Ovary (tissue), 9 donors: ENCODE measurements around the gene SPRY2. TPM values are rescaled to one million over a fixed set of nuclear protein-coding genes. Genes with fewer than 3 reads are reported as not detected.
"Not testable (repeated sequence)": the region's sequence is repeated elsewhere in the genome, so short reads cannot be mapped to it uniquely, and the experiment has no call there.

Experiments
- DNase-seq, 5 donors: peaks; one replicate each; pipeline ENCODE4 v3.0.0-alpha.2; 2019 to 2020
- H3K27ac ChIP-seq, 2 donors: fragments of 200-600 bp; one replicate each; pipeline versions ENCODE4 v1.5.1 to v1.8.0; 2019 to 2022
- H3K27me3 ChIP-seq: fragments of 200-600 bp; one replicate; pipeline ENCODE4 v1.8.0; 2022
- H3K36me3 ChIP-seq: fragments of 200-600 bp; sonication (generic); one replicate; pipeline ENCODE4 v1.5.1; 2019
- H3K4me1 ChIP-seq: one replicate; pipeline ENCODE4 v1.8.1; 2013; ENCODE audit warnings: mild to moderate bottlenecking, moderate library complexity; ENCODE audit not compliant: insufficient read depth
- H3K4me3 ChIP-seq: fragments of 200-600 bp; sonication (generic); one replicate; pipeline ENCODE4 v1.5.1; 2017
- H3K9me3 ChIP-seq, 2 donors: fragments of 200-600 bp in 1 of 2; sonication (generic) in 1 of 2; one replicate each; pipeline versions ENCODE4 v1.5.1 to v1.8.1; 2013 to 2019; ENCODE audit warnings: mild to moderate bottlenecking in 1 of 2, moderate library complexity in 1 of 2
- CTCF ChIP-seq, 3 donors: fragments of 450-650 bp in 2 of 3; fragments of 200-600 bp in 1 of 3; IDR thresholded peaks; one replicate each; pipeline versions ENCODE4 v1.5.1 to v1.8.0; 2016 to 2022; ENCODE audit warnings: antibody characterized with exemption in 3 of 3, mild to moderate bottlenecking in 1 of 3
- EP300 ChIP-seq: sonication (generic); formaldehyde crosslinking; IDR thresholded peaks from one replicate; pipeline ENCODE4 v1.6.1; 2017; ENCODE audit warnings: antibody characterized with exemption
- POLR2A ChIP-seq: fragments of 450-650 bp; IDR thresholded peaks from one replicate; pipeline ENCODE4 v1.6.1; 2017; ENCODE audit warnings: antibody characterized with exemption, mild to moderate bottlenecking, moderate library complexity
- WGBS, 3 donors: extraction: QIAGEN DNeasy Blood & Tissue Kit in 1 of 3; methylation state at CpG; one replicate each; pipeline versions ENCODE4 v1.1.5 to v1.1.7; 2013 to 2017; 5-methylcytosine and 5-hydroxymethylcytosine counted together
- intact Hi-C, 4 donors: fragments of 100-400 bp; cut with DNase I; formaldehyde crosslinking; loops; one replicate each; pipeline versions ENCODE4 v1.11.0 to v1.15.1; 2022 to 2023
- polyA plus RNA-seq, 2 donors: library from polyadenylated mRNA; stranded (reverse); fragments of 200-250 nt in 1 of 2; fragments of 350-450 nt in 1 of 2; fragmentation: Illumina TruSeq in 1 of 2; extraction: RNeasy Lipid Tissue Mini Kit (QIAGEN cat#74804) in 1 of 2; gene quantifications; one replicate each; pipeline ENCODE4 v1.2.3, GENCODE V29; 2013 to 2014
- total RNA-seq, 7 donors: library from RNA; depleted of rRNA in 2 of 7; stranded (reverse); fragments of >200 nt in 2 of 7; fragmentation: NEBNext Ultra II Directional in 3 of 7; extraction: Animal tissue kit (Norgen Biotek cat#: 25700) in 3 of 7; gene quantifications; one replicate each; pipeline versions ENCODE4 v1.1.0 to v1.2.4, GENCODE V29; 2016 to 2023
- donor health status: DM: no; HTN: no; CAD: no; lungs with moderate emphysema.
- donor health status: DM: no; HTN: no; CAD: no.
- donor health status: Bipolar disorder and iron deficiency.
- donor health status: DM: yes; HTN: yes; CAD: no.
- donor health status: DM: no; HTN: no; CAD: no.
- donor health status: DM: yes; HTN: yes; CAD: no.

The SPRY2 gene
- total and polyA plus RNA-seq, 9 donors, result 11.5 to 28.5 (median 16.5) TPM

GRCh38 chr13:80348314-80348713, 7.4 kb upstream of the SPRY2 start:
- intact Hi-C loops, result loop anchor here in 1 of 4 donors (10.0 kb wide), 1 partner anchor 674 kb away; no protein-coding TSS in a partner anchor
- no peak for DNase-seq
- no peaks in the 10 kb centered on the region for H3K9me3 ChIP-seq
- H3K27ac ChIP-seq, result no peak overlapping the region
- H3K27me3 ChIP-seq, result no peaks in the 10 kb centered on the region
- no peaks in the 10 kb centered on the region for H3K36me3 ChIP-seq
- no peak overlapping the region for H3K4me3 ChIP-seq
- H3K4me1 ChIP-seq, result no peaks in the 10 kb centered on the region
- TF ChIP-seq CTCF (IDR thresholded peaks at IDR 0.05), result no peak
- TF ChIP-seq POLR2A, result no peak
- no peak for TF ChIP-seq EP300

- no peaks in the 10 kb centered on the region for H3K36me3 ChIP-seq
- H3K9me3 ChIP-seq, result no peaks in the 10 kb centered on the region
- intact Hi-C loops, result loop anchor here in 1 of 4 donors (10.0 kb wide), 1 partner anchor 671 kb away; no protein-coding TSS in a partner anchor
- H3K4me1 ChIP-seq, result no peaks in the 10 kb centered on the region
- 78 to 83% (median 80%) methylated on average over 8 of the region's 8 CpGs for whole genome bisulfite sequencing, 3 donors
- TF ChIP-seq CTCF (IDR thresholded peaks at IDR 0.05) (no peak), POLR2A (no peak), EP300 (no peak)
- no peak overlapping the region for H3K27ac ChIP-seq
- H3K4me3 ChIP-seq, result no peak overlapping the region
- no peak for DNase-seq
- H3K27me3 ChIP-seq, result no peaks in the 10 kb centered on the region
These were observed 5.0 kb upstream of the SPRY2 start for GRCh38 chr13:80345771-80346510.

GRCh38 chr13:80344032-80344431, 3.1 kb upstream of the SPRY2 start:
- DNase-seq, H3K4me1 ChIP-seq, H3K36me3 ChIP-seq, H3K27ac ChIP-seq, H3K4me3 ChIP-seq, H3K27me3 ChIP-seq, H3K9me3 ChIP-seq: not testable (repeated sequence)
- intact Hi-C loops, result loop anchor here in 2 of 4 donors (5.0 to 10.0 kb wide), 2 partner anchors 212 to 669 kb away; no protein-coding TSS in a partner anchor
- WGBS, 3 donors, result 95 to 97% (median 96%) methylated on average over 11 of the region's 11 CpGs

GRCh38 chr13:80342471-80343371, 1.8 kb upstream of the SPRY2 start:
- 1 to 2% (median 2%) methylated on average over 59 to 61 of the region's 61 CpGs for WGBS, 3 donors
- peak overlapping the region; percentile 64 for H3K4me3 ChIP-seq
- no peaks in the 10 kb centered on the region for H3K4me1 ChIP-seq
- H3K9me3 ChIP-seq, result no peaks in the 10 kb centered on the region
- peak; percentile 74 to 89 (median 82) for DNase-seq
- TF ChIP-seq CTCF (IDR thresholded peaks at IDR 0.05), result peak; percentile 88 to 100 (median 89)
- TF ChIP-seq EP300, result no peak
- H3K36me3 ChIP-seq, result no peaks in the 10 kb centered on the region
- no peaks in the 10 kb centered on the region for H3K27me3 ChIP-seq
- intact Hi-C loops, result loop anchor here in 2 of 4 donors (5.0 to 10.0 kb wide), 2 partner anchors 210 to 668 kb away; no protein-coding TSS in a partner anchor
- H3K27ac ChIP-seq, result peak overlapping the region; percentile 57 to 85
